Liver (tissue), 9 donors: ENCODE data around the gene ACCS. TPM values are rescaled to one million over a fixed set of nuclear protein-coding genes. Genes with fewer than 3 reads are reported as not detected.

Source experiments
- DNase-seq: peaks from one replicate; pipeline ENCODE4 v3.0.0-alpha.2; 2017; ENCODE audit warnings: low spot score
- H3K27ac ChIP-seq, 2 donors: one replicate each; pipeline ENCODE4 v1.7.0; 2013; ENCODE audit warnings: inconsistent platforms in 2 of 2, low read length in 2 of 2, control low read depth in 1 of 2, low read depth in 1 of 2, mild to moderate bottlenecking in 1 of 2
- H3K27me3 ChIP-seq, 4 donors: one replicate each; pipeline versions ENCODE4 v1.6.1 to v1.7.0; 2013; ENCODE audit warnings: low read length in 3 of 4, inconsistent platforms in 1 of 4, mild to moderate bottlenecking in 1 of 4, moderate library complexity in 1 of 4; ENCODE audit not compliant: control insufficient read depth in 4 of 4, insufficient read depth in 4 of 4
- H3K36me3 ChIP-seq, 4 donors: one replicate each; pipeline versions ENCODE4 v1.6.1 to v1.7.0; 2013; ENCODE audit warnings: low read length in 3 of 4, mild to moderate bottlenecking in 3 of 4, low read depth in 1 of 4, moderate library complexity in 1 of 4; ENCODE audit not compliant: control insufficient read depth in 4 of 4, insufficient read depth in 3 of 4
- H3K4me1 ChIP-seq, 4 donors: one replicate each; pipeline versions ENCODE4 v1.6.1 to v1.7.0; 2013; ENCODE audit warnings: low read length in 3 of 4, mild to moderate bottlenecking in 3 of 4, moderate library complexity in 1 of 4; ENCODE audit not compliant: control insufficient read depth in 4 of 4, insufficient read depth in 4 of 4
- H3K4me3 ChIP-seq, 3 donors: one replicate each; pipeline versions ENCODE4 v1.6.1 to v1.7.0; 2013; ENCODE audit warnings: low read length in 3 of 3, control low read depth in 1 of 3, low read depth in 1 of 3, mild to moderate bottlenecking in 1 of 3
- H3K9ac ChIP-seq, 2 donors: one replicate each; pipeline ENCODE4 v1.7.0; 2013; ENCODE audit warnings: low read length in 2 of 2, mild to moderate bottlenecking in 2 of 2, moderate library complexity in 2 of 2, control low read depth in 1 of 2, low read depth in 1 of 2
- H3K9me3 ChIP-seq, 4 donors: one replicate each; pipeline versions ENCODE4 v1.6.1 to v1.7.0; 2013; ENCODE audit warnings: low read length in 3 of 4; ENCODE audit not compliant: control insufficient read depth in 4 of 4
- CTCF ChIP-seq: fragments of 150-350 bp; IDR thresholded peaks from 2 replicates; pipeline ENCODE4 v1.5.1; 2017; ENCODE audit warnings: improper control_type of control experiment, low read depth, low read length; ENCODE audit not compliant: missing input control
- EGR1 ChIP-seq, 2 donors: IDR thresholded peaks; 2 replicates each; pipeline ENCODE4 v1.6.1; 2016 to 2018; ENCODE audit warnings: antibody characterized with exemption in 2 of 2, low read depth in 2 of 2
- FOXA2 ChIP-seq: IDR thresholded peaks from 2 replicates; pipeline ENCODE4 v1.6.1; 2016; ENCODE audit warnings: antibody characterized with exemption
- HNF4A ChIP-seq, 2 donors: conservative IDR thresholded peaks; 2 replicates each; pipeline ENCODE4 v1.6.1; 2016; ENCODE audit warnings: antibody characterized with exemption in 2 of 2, mild to moderate bottlenecking in 2 of 2
- JUND ChIP-seq, 2 donors: IDR thresholded peaks; 2 replicates each; pipeline ENCODE4 v1.6.1; 2016; ENCODE audit warnings: antibody characterized with exemption in 2 of 2
- RAD21 ChIP-seq, 2 donors: IDR thresholded peaks; 2 replicates each; pipeline ENCODE4 v1.6.1; 2016; ENCODE audit warnings: antibody characterized with exemption in 2 of 2, mild to moderate bottlenecking in 2 of 2
- YY1 ChIP-seq: IDR thresholded peaks from 2 replicates; pipeline ENCODE4 v1.6.1; 2016; ENCODE audit warnings: antibody characterized with exemption, mild to moderate bottlenecking
- ZBTB33 ChIP-seq: IDR thresholded peaks from 2 replicates; pipeline ENCODE4 v1.6.1; 2016; ENCODE audit warnings: antibody characterized with exemption
- WGBS: extraction: QIAGEN DNeasy Blood & Tissue Kit; methylation state at CpG from one replicate; pipeline ENCODE4 v1.1.7; 2013; 5-methylcytosine and 5-hydroxymethylcytosine counted together
- polyA plus RNA-seq, 2 donors: library from polyadenylated mRNA; stranded (reverse) in 1 of 2; unstranded in 1 of 2; fragments of 200-250 nt in 1 of 2; fragments of >200 nt in 1 of 2; fragmentation: Nextera tagmentation in 1 of 2; extraction: Ambion mirVana in 1 of 2; gene quantifications; one replicate each; pipeline versions ENCODE4 v1.2.1 to v1.2.3, GENCODE V29; 2013 to 2015
- total RNA-seq, 2 donors: library from RNA; depleted of rRNA; stranded (reverse); fragments of >200 nt; gene quantifications; one replicate each; pipeline ENCODE4 v1.2.3, GENCODE V29; 2014
- TF ChIP-seq, protein P1 (sequence below): IDR thresholded peaks from 2 replicates; pipeline ENCODE4 v1.6.1; 2016; ENCODE audit warnings: antibody characterized with exemption
- donor health status: healthy.
- donor health status: healthy.
- donor health status: healthy.
- donor health status: healthy.
- donor health status: healthy.

ACCS gene
- total and polyA plus RNA-seq, 4 donors, result 8.7 to 17.5 (median 10.9) TPM

- Histone ChIP-seq H3K27me3 (no peaks in the 10 kb centered on the region), H3K9me3 (no peaks in the 10 kb centered on the region), H3K27ac (no peak overlapping the region), H3K9ac (no peak overlapping the region), H3K4me3 (no peak overlapping the region), H3K4me1 (peaks cover 0 to 3% (median 0%) of the 10 kb centered on the region in 4 donors), H3K36me3 (peaks cover 3 to 17% (median 10%) of the 10 kb centered on the region in 4 donors)
- peak; percentile 34 to 64 for TF ChIP-seq RAD21 (IDR thresholded peaks at IDR 0.05)
- peak; percentile 13 for TF ChIP-seq CTCF
- no peak for TF ChIP-seq FOXA2
- DNase-seq, result no peak
- 76% methylated on average over 5 of the region's 5 CpGs for WGBS
Measured at GRCh38 chr11:44120169-44120568, 54.1 kb downstream of the ACCS start.

DNA sequence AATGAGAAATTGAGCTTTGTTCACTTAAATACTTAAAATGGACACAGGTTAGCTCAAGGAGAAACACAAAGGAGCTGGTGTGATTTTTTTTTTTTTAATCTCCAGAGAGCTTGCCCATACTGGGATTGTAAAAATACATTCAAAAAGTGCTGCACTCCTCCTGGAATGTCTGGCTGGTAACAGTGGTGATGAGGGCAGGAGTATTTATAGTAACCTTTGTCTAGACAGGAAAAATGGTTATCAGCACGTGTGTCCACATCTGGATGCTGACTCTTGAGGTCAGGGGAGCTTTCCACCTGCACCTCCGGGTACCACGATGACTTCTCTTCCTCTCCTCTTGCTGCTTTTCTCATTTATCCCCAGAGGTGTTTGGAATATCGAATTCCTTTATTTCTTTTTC is 59.5 kb downstream of the ACCS start:
- TF ChIP-seq, protein P1, sequence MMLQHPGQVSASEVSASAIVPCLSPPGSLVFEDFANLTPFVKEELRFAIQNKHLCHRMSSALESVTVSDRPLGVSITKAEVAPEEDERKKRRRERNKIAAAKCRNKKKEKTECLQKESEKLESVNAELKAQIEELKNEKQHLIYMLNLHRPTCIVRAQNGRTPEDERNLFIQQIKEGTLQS, result no peak
- TF ChIP-seq RAD21 (IDR thresholded peaks at IDR 0.05), result no peak
- no peak for TF ChIP-seq HNF4A (conservative IDR thresholded peaks at IDR 0.05)
- TF ChIP-seq JUND (IDR thresholded peaks at IDR 0.05), result no peak
- no peak for TF ChIP-seq ZBTB33
- no peak for TF ChIP-seq YY1
- no peak for DNase-seq
- Histone ChIP-seq H3K9me3 (no peaks in the 10 kb centered on the region), H3K4me1 (peaks cover 0 to 3% (median 0%) of the 10 kb centered on the region in 4 donors), H3K36me3 (peaks cover 3 to 38% (median 28%) of the 10 kb centered on the region in 4 donors), H3K27ac (no peak overlapping the region), H3K9ac (no peak overlapping the region), H3K27me3 (no peaks in the 10 kb centered on the region), H3K4me3 (no peak overlapping the region)
- WGBS, result 90% methylated on average over 4 of the region's 4 CpGs

GRCh38 chr11:44126304-44126703 is 60.2 kb downstream of the ACCS start:
- H3K36me3 ChIP-seq, result peaks cover 6 to 43% (median 30%) of the 10 kb centered on the region in 4 donors
- H3K27me3 ChIP-seq, result no peaks in the 10 kb centered on the region
- H3K4me3 ChIP-seq, result no peak overlapping the region
- no peak for TF ChIP-seq HNF4A (conservative IDR thresholded peaks at IDR 0.05)
- no peak for TF ChIP-seq EGR1 (IDR thresholded peaks at IDR 0.05; ENCODE audit: low read depth in 2 of 2)
- no peak for TF ChIP-seq CTCF
- no peak for DNase-seq
- H3K9ac ChIP-seq, result no peak overlapping the region
- H3K9me3 ChIP-seq, result no peaks in the 10 kb centered on the region
- no peak overlapping the region for H3K27ac ChIP-seq
- 94% methylated on average over 2 of the region's 2 CpGs for WGBS
- peaks cover 0 to 3% (median 0%) of the 10 kb centered on the region in 4 donors for H3K4me1 ChIP-seq
